Large intestine (tissue), 3 donors: ENCODE measurements around the gene SELENOM. TPM values are rescaled to one million over a fixed set of nuclear protein-coding genes. Genes with fewer than 3 reads are reported as not detected.

Experiments
- DNase-seq, 2 donors: peaks; one replicate each; pipeline versions ENCODE4 v3.0.0 to v3.0.0-alpha.2; 2013
- H3K27ac ChIP-seq: one replicate; pipeline ENCODE4 v1.5.1; 2013; ENCODE audit warnings: low read length
- H3K27me3 ChIP-seq: 2 replicates; pipeline ENCODE4 v1.6.1; 2013; ENCODE audit warnings: low read length; ENCODE audit not compliant: control insufficient read depth, insufficient read depth
- H3K36me3 ChIP-seq: 2 replicates; pipeline ENCODE4 v1.6.1; 2013; ENCODE audit warnings: low read length; ENCODE audit not compliant: control insufficient read depth, insufficient read depth
- H3K4me1 ChIP-seq: one replicate; pipeline ENCODE4 v1.6.1; 2013; ENCODE audit warnings: low read length; ENCODE audit not compliant: control insufficient read depth, insufficient read depth
- H3K4me3 ChIP-seq: one replicate; pipeline ENCODE4 v1.5.1; 2013; ENCODE audit warnings: low read length
- H3K9me3 ChIP-seq: one replicate; pipeline ENCODE4 v1.6.1; 2013; ENCODE audit warnings: mild to moderate bottlenecking, low read depth, low read length, moderate library complexity; ENCODE audit not compliant: control insufficient read depth
- WGBS: methylation state at CpG from one replicate; pipeline ENCODE4 v1.1.5; 2013; ENCODE audit warnings: low lambda C conversion rate; ENCODE audit not compliant: insufficient coverage; 5-methylcytosine and 5-hydroxymethylcytosine counted together
- polyA plus RNA-seq: library from polyadenylated mRNA; unstranded; fragments of 120-200 nt; gene quantifications from one replicate; pipeline ENCODE4 v1.2.1, GENCODE V29; 2013

The SELENOM gene
- polyA plus RNA-seq, 1 donor: 52.7 TPM

DNA sequence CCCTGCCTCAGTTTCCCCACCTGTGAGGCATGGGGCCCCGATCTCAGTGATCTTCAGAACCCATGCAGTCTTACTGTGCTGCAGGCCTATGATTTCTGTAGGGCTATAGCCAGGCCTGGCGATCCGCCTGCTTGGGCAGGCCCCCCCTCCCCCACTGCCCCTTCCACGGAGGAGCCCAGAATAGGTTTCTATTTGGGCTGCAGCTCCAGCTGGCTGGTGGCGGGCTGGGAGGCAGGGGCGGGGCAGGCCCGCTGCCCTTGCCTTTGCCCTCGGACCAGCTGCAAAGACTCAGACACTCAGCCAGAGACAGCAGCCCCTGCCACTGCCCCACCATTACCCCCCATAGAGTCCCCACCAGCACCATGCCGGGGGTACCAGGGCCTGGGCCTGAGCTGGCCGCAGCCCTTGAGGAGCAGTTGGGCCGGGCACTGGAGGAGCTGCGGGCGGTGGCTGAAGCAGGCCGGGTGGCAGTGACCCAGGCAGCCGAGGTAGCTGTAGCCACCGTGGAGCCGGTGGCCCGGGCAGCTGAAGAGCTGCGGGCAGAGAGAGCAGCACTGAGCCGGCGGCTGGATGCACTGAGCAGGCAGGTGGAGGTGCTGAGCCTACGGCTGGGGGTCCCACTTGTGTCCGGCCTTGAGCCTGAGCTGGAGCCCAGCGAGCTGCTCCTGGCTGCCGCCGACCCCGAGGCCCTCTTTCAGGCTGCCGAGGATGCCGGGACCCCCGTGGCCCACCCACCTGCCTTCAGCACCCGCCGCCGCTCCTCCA lies 14.1 kb downstream of the SELENOM start:
- no peaks in the 10 kb centered on the region for H3K27me3 ChIP-seq
- no peaks in the 10 kb centered on the region for H3K9me3 ChIP-seq
- peaks cover 3% of the 10 kb centered on the region for H3K4me1 ChIP-seq
- no peak overlapping the region for H3K27ac ChIP-seq
- no peak overlapping the region for H3K4me3 ChIP-seq
- DNase-seq: no peak
- peaks cover 96% of the 10 kb centered on the region for H3K36me3 ChIP-seq
- WGBS: 95% methylated on average over 4 of the region's 33 CpGs

- no CpG with 5 or more reads among the region's 9 CpGs for WGBS
- Histone ChIP-seq H3K4me1 (no peaks in the 10 kb centered on the region), H3K4me3 (no peak overlapping the region), H3K36me3 (peaks cover 99% of the 10 kb centered on the region), H3K27ac (peak overlapping the region; percentile 38), H3K27me3 (no peaks in the 10 kb centered on the region), H3K9me3 (no peaks in the 10 kb centered on the region)
- DNase-seq: no peak
Measured at GRCh38 chr22:31092161-31092560, 15.2 kb downstream of the SELENOM start.

- Histone ChIP-seq H3K36me3 (peaks cover 99% of the 10 kb centered on the region), H3K27ac (peak overlapping the region; percentile 38), H3K4me1 (no peaks in the 10 kb centered on the region), H3K9me3 (no peaks in the 10 kb centered on the region), H3K27me3 (no peaks in the 10 kb centered on the region), H3K4me3 (no peak overlapping the region)
- no peak for DNase-seq
- WGBS: no CpG with 5 or more reads among the region's 29 CpGs
Measured at GRCh38 chr22:31091106-31091975, 16.0 kb downstream of the SELENOM start.

- no peaks in the 10 kb centered on the region for H3K9me3 ChIP-seq
- no peaks in the 10 kb centered on the region for H3K27me3 ChIP-seq
- peak overlapping the region; percentile 34 for H3K27ac ChIP-seq
- H3K36me3 ChIP-seq: peaks cover 99% of the 10 kb centered on the region
- no CpG with 5 or more reads among the region's 15 CpGs for WGBS
- H3K4me3 ChIP-seq: no peak overlapping the region
- DNase-seq: no peak
- H3K4me1 ChIP-seq: no peaks in the 10 kb centered on the region
Measured at GRCh38 chr22:31090217-31091085, 16.9 kb downstream of the SELENOM start.

- H3K27me3 ChIP-seq: no peaks in the 10 kb centered on the region
- no peaks in the 10 kb centered on the region for H3K4me1 ChIP-seq
- WGBS: no CpG with 5 or more reads among the region's 9 CpGs
- H3K36me3 ChIP-seq: peaks cover 89% of the 10 kb centered on the region
- H3K4me3 ChIP-seq: no peak overlapping the region
- no peaks in the 10 kb centered on the region for H3K9me3 ChIP-seq
- H3K27ac ChIP-seq: peak overlapping the region; percentile 15
- DNase-seq: no peak
Measured at GRCh38 chr22:31089160-31090100, 17.9 kb downstream of the SELENOM start.

DNA sequence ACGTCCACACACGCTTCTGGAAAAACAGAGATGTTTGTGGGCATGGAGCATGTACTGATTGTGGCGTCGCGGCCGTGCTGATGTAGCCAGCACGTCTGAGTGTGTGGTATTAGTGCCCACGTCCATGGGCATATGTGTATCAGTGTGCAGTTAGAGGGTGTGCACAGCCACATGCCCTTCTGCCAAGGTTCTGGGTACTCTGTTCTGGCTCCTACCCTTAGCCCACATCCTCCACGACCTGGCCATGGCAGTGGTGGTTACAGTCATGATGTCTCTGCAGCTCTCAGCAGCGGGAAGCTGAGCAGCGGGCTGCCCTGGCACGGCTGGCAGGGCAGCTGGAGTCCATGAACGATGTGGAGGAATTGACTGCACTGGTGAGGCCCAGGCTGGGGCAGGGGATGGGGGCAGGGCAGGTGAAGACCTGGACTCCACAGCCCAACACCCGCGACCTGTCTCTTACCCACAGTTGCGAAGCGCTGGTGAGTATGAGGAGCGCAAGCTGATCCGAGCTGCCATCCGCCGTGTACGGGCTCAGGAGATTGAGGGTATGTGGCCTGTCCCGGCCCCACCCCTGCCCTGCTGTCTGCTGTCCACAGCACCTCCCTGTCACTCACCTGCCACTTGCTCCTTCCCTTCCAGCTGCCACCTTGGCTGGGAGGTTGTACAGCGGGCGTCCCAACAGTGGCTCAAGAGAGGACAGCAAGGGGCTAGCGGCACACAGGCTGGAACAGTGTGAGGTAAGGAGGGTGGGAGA lies 19.0 kb downstream of the SELENOM start:
- no peak for DNase-seq
- no CpG with 5 or more reads among the region's 26 CpGs for WGBS
- no peaks in the 10 kb centered on the region for H3K27me3 ChIP-seq
- peaks cover 88% of the 10 kb centered on the region for H3K36me3 ChIP-seq
- no peak overlapping the region for H3K27ac ChIP-seq
- peaks cover 10% of the 10 kb centered on the region for H3K4me1 ChIP-seq
- no peaks in the 10 kb centered on the region for H3K9me3 ChIP-seq
- H3K4me3 ChIP-seq: no peak overlapping the region

GRCh38 chr22:31087744-31088215 lies 19.6 kb downstream of the SELENOM start:
- Histone ChIP-seq H3K27ac (no peak overlapping the region), H3K9me3 (no peaks in the 10 kb centered on the region), H3K4me1 (peaks cover 16% of the 10 kb centered on the region), H3K4me3 (no peak overlapping the region), H3K36me3 (peaks cover 86% of the 10 kb centered on the region), H3K27me3 (no peaks in the 10 kb centered on the region)
- WGBS: no CpG with 5 or more reads among the region's 21 CpGs
- no peak for DNase-seq

- Histone ChIP-seq H3K27me3 (no peaks in the 10 kb centered on the region), H3K36me3 (peaks cover 76% of the 10 kb centered on the region), H3K4me1 (peaks cover 25% of the 10 kb centered on the region), H3K27ac (no peak overlapping the region), H3K4me3 (no peak overlapping the region), H3K9me3 (no peaks in the 10 kb centered on the region)
- DNase-seq: peak in 1 of 2 donors; percentile 9
- WGBS: no CpG with 5 or more reads among the region's 8 CpGs
Measured at GRCh38 chr22:31086703-31087330, 20.6 kb downstream of the SELENOM start.
